LHCN-M2 (cell line): ENCODE measurements around the gene JAG2. TPM values are rescaled to one million over a fixed set of nuclear protein-coding genes. Genes with fewer than 3 reads are reported as not detected.
A peak's percentile ranks its signal among the peaks of the same experiment; 100 is the strongest.

Source experiments
- DNase-seq: peaks from one replicate; pipeline ENCODE4 v3.0.0-alpha.2; 2012; ENCODE audit warnings: low read depth
- total RNA-seq: library from RNA; depleted of rRNA; stranded (reverse); fragments of >200 nt; gene quantifications from 2 replicates; pipeline ENCODE4 v1.2.3, GENCODE V29; 2014

Gene JAG2
- total RNA-seq, 1 experiment from 2014 or later = 0.80 TPM

DNA sequence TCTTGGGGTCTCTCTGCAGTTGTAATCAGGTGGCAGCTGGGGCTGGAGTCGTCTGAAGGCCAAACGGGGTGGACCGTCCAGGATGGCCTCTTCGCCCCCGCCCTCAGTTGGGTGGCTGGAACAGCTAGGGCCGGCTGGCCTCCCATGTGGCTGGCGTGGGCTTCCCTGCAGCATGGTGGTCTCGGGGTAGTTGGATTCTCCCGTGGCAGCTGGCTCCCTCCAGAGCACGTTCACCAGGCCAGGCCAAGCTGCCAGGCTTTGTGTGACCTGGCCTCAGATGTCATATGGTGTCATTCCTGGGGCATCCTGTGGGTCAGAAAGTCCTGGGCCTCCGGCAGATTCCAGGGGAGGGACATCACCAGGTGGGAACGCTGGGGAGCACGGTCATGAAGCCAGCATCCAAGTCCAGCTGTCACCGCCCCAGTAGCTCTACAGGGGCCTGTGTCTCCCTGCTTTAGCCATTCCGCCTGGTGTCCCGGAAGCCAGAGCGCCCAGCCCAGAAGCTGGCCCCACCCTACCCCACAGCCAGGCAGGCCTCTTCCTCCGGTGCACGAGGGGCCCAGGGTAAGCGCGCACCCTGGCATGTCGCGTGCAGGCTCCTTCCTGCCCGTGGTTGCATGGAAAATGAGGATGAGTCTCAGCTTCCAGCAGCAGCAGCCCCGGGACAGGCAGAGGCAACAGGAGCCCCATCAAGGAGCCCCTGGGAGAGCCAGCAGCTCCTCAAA, 13.9 kb upstream of the JAG2 start:
- no peak for DNase-seq

DNA sequence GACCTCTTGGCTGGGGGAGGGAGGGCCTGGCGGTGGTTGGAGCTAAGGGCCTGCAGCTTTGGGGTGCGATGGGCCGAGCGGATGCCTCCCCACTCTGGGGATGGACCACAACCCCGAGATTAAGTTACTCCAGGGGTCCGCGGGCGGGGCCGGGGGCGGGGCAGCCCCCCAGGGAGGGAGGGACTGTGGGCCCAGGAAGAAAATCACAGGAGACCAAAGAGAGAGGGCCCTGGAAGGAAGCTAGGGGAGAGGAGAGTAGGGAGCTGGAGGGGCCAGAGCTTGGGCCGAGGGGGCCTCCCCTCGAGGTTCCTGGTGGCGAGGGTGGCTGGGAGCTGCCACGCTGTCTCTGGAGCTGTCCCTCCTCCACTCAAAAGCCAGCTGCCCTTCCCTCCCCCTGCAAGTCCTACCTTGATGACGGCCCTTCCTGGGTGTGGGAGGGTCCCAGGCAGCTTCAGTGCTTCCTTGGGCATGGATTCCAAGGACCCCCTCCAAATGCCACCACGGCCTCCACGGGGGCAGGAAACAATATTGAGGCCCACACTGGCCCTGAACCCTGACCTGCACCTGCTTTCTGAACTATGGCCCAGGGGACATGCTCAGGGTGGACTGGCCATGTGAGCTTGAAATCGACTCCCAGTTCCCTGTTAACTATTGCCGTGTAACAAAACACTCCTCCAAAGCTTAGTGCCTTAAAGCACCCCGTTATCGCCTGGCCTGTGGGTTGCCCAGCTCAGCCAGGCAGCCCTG, 13.1 kb upstream of the JAG2 start:
- DNase-seq = no peak

DNA sequence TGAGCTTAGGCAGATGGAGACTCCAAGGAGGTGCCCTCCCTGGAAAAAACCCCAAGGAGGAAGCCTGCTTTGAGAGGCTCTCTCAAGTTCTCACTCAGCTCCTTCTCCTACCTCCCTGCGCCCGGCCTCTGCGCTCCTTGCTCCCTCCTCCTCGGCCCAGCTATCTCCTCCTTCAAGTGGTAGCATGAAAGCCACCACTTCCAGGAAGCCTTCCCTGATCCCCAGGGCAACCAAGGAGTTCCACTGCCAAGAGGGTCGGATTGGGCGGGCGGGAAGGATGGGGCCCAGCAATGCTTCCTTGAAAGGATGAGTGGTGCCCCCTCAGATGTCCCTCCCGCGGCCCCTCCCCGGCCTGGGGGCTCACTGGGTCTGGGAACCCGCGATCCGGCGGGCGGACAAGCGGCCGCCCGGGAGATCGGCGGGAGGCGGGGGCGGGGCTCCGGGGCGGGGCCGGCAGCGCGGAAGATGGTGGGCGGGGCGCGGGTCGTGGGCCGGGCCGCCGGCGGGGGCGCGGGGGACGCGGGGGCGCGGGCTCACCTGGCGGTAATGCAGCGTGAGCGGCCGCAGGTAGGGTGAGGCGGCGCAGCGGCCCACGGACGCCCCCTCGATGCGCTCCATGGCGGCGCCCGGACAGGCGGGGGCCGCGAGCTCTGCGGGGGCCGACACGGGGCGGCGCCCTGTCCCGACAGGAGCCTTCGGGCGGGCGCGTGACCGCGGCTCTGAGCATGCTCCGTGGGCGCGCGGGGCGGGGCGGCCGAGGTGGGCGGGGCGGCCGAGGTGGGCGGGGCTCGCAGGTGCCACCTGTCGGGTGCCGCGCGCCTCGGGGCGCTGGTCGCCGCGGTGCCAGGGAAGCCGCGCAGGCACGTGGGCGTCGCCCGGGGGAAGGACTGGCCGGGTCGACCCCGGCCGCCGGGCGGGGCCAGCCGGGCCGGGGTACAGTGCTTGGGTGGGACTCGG, 12.3 kb upstream of the JAG2 start, which contains the start of gene NUDT14:
NUDT14 (minus strand) TSS at position 721 of the 957 bp plus-strand sequence; CDS start at position 618, 103 bp downstream.
- no peak for DNase-seq

DNA sequence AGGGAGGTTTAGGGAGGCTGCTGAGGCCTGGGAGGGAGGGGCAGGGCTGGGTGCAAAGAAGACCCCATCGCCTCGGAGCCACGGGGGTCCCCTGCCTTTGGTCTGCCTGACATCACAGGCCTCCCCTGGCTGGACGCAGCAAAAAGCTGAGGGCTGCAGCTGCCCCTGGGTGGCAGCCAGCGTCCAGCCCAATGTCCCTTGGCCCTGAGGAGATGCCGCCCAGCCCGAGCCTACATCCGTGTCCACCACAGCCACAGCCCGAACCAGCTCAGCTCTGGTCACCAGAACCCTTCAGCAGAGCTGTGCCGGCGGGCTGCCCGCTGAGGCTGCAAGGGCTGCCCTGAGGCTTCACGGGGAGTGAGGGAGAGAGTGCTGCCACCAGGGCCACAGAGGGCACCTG, 10.6 kb upstream of the JAG2 start:
- no peak for DNase-seq

DNA sequence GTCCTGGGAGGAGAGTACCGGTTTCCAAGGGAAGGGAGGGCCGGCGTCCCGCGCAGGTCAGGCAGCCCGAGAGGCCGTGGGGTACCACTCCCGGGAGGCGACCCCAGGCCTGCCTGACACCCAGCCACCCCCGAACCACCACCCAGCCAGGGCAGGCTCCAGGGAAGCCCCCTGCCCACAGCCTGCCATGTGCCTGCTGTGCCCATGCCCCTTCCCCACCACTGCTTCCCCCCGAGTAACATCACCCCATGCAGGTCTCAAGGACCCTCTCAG, 10.2 kb upstream of the JAG2 start:
- DNase-seq = no peak

GRCh38 chr14:105178069-105178867, 9.7 kb upstream of the JAG2 start:
- no peak for DNase-seq

- DNase-seq = peak; percentile 58
These were observed 8.5 kb upstream of the JAG2 start for GRCh38 chr14:105177082-105177481.

GRCh38 chr14:105176513-105176912, 7.9 kb upstream of the JAG2 start:
- DNase-seq = no peak

GRCh38 chr14:105173901-105174894, 5.6 kb upstream of the JAG2 start:
- no peak for DNase-seq

GRCh38 chr14:105173145-105173544, 4.6 kb upstream of the JAG2 start:
- DNase-seq = no peak

GRCh38 chr14:105172476-105172875, 3.9 kb upstream of the JAG2 start:
- DNase-seq = no peak

DNA sequence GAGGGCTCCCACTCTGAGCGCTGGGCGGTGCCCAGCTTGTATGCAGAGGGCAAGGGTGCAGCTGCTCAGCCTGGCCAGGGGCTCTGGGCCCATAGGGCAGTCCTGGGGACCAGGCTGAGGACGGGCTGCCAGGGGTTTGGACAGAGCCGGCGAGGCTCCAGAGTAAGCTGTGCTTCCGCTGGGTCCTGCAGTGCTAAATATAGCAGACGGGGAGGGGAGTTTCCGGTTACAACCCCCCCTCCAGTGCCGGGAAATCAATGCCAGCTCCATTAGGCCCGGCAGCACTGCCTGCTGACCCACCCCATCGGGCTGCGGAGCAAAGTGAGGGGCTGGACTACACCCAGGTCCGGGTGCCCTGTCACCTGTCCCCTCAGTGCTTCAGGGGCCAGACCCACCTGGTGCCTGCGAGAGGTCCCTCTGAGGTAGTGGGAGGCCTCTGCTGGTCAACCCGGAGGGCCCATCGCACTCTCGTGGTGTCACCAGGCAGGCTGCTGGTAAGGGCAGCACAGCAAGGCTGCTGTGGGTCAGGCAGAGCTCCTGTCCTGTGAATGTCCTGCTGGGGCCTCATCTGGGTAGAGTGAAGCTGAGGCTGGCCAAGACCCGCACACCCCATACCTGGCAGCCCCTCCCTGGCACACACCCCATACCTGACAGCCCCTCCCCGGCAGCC, 2.6 kb upstream of the JAG2 start:
- DNase-seq = no peak

DNA sequence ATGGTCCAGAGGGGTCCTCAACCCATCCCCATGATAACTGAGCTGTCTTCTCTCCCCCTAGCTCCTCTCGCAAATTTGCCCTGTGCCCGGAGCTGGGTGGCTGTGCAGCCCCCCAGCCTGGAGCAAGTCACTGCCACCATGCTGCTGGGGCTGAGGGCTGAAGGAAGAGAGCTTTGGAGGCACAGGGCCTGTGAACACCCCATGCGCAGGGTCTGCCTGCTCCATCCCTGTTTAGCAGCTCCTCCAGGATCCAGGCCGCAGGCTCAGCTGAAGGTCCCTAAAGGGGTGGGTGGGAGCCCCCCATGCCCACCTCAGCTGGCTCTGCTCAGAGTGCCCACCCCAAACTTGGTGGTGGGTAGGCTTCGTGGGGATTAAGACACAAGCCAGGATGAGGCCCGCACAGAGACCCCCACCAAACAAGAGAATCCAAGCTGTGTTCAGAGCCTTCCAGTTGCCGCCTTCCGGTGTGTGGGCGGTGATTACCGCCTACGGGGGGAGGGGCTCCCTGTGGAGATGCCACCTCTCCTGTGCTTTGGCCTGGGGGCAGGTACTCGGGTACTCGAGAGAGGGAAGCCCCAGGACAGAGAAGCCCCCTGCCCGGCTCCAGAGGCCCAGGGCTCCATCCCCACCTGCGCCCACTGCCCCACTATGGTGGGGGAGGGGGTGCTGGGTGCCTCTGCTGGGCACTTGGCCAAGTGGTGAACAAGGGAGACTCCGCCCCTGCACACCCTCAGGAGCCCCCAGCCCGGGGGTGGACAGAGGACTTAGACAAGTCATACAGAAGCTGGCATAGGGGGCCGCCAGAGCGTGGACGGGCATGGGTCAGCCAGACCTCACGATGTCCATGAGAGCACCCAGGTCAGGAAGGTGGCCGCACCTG, 1.4 kb upstream of the JAG2 start:
- DNase-seq = no peak

- no peak for DNase-seq
These were observed 467 bp upstream of the JAG2 start for GRCh38 chr14:105168979-105169507.

GRCh38 chr14:105168093-105168420, 519 bp downstream of the JAG2 start:
- DNase-seq = no peak

DNA sequence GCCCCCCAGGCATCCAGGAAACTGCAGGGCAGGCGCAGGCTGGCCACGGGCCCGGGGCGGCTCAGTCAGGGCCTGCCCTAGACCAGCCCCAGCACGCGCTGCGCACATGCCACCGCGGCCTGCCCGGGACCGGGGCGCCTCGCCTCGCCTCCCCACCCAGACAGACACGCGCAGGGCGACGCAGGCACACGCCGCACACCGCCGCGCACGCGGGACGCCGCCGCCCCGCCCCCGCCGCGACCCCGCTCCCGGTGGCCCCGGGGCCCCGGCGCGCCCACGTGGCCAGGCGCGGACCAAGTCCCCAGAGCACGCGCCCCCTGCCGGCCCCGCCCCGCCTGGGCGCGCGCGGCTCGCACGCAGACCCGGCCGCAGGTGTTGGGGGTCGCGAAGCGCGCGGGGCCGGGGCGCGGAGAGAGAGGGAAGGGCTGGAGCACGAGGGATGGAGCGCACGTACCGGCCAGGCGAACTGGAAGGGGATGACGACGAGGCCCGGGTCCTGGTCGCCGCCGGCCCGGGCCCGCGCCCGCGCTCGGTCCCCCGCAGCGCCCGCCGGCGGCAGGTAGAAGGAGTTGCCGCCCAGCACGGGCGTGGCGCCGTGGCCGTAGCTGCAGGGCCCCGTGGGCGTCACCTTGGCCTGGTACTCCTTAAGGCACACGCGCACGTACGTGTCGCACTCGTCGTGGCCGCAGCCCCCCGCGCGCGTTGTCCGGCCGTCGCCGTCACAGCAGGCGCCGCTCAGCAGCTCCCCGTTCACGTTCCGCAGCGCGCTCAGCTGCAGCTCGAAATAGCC, 1.1 kb downstream of the JAG2 start:
- DNase-seq = no peak

DNA sequence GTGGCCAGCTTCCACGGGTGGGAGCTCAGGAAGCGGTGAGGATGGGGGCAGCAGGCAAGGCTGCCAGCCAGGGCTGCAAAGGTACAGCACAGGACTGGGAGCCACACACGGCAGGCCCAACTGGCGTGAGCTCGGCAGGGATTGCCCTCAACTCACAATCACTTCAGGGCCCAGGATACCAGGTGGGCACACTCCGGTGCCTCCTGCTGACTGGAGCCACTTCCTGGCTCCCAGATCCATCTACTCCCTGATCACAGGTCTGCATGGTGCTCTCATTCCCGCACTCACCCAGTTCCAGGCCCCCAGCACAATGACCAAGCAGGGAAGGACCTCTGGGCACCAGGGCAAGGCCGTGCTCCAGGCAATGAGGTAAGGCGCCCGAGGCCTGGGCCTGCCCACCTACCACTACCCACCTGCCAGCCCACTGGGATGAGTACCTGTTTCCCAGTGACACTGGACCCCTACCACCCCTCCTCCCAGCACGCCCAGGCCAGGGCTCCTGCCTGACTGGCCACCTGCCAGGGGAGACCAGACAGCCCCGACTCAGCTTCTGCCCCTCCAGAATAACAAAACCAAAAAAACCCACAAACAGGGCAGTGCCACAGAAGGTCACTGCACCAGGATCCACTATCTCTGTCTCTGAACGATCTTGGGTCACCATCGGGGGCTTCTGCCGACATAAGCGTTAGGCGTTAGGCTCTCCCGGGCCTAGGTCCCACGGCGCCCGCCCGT, 1.8 kb downstream of the JAG2 start:
- DNase-seq = no peak
